Occipital lobe (tissue), 2 donors: ENCODE measurements around the gene DIP2A. TPM values are rescaled to one million over a fixed set of nuclear protein-coding genes. Genes with fewer than 3 reads are reported as not detected.
A peak's percentile ranks its signal among the peaks of the same experiment; 100 is the strongest.

Source experiments
- DNase-seq: peaks from one replicate; lab custom pipeline; 2025; lab: John Stamatoyannopoulos, UW
- total RNA-seq: library from RNA; depleted of rRNA; stranded (reverse); fragments of >200 nt; gene quantifications from one replicate; pipeline ENCODE4 v1.2.3, GENCODE V29; 2014

The DIP2A gene
- total RNA-seq, result 26.8 TPM

- DNase-seq, result peak; percentile 95
Observed at GRCh38 chr21:46458315-46459023, at the start of gene DIP2A. Gene DIP2A (plus strand): TSS chr21:46458891. CDS start chr21:46459132, 241 bp downstream.

DNA sequence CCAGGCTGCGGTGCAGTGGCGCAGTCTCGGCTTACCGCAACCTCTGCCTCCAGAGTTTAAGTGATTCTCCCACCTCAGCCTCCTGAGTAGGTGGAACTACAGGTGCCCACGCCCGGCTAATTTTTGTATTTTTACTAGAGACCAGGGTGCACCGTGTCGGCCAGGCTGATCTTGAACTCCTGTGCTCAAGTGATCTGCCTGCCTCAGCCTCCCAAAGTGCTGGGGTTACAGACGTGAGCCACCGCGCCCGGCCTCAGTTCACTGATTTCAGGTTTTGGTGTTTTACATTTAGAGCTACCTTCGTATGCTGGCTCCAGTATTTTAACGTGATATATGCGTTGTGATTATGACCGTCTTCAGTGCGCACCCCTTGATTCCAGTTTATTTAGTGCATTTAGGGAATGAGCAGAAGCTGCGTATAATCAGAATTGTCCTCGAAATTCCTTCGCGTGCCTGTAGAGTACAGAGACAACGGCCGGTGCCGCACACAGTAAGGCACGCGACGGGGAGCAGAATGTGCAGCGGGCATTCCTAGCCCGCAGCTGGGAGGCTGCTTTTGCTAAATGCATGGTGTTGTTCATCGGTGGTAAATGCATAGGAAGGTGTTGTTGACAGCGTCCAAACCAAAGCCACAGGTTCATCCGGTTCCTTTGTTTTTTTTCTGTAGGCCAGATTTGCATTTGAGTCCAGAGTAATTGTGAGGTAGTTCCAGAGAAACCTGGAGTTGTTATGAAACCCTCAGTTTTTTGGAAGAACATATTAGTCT, 48.9 kb upstream of the DIP2A start:
- DNase-seq, result no peak

DNA sequence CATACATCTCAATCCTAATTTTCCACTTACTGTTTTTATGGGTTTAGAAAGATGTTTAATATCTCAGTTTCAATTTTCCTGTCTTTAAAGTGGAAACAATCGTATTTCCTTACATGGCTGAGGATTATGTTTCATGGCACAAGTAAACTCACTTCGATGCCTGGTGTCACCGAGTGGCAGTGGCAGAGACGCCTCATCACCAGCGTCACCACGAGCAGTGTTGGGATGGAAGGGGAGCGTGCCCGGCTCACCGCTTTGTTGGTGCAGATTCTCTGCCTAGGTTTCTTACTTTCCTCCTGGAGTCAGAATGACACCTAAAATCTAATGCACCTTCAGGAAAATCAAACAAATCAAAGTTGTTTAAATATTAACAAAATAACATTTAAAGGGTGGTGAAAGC, 48.2 kb upstream of the DIP2A start:
- DNase-seq, result no peak

DNA sequence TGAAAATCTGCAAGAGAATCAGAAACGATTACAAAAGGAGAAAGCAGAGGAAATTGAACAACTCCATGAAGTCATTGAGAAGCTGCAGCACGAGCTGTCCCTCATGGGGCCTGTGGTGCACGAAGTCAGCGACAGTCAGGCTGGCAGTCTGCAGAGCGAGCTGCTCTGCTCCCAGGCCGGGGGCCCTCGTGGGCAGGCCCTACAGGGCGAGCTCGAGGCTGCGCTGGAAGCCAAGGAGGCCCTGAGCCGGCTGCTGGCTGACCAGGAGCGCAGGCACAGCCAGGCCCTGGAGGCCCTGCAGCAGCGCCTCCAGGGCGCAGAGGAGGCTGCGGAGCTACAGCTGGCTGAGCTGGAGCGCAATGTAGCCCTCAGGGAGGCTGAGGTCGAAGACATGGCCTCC, 47.5 kb upstream of the DIP2A start:
- no peak for DNase-seq

DNA sequence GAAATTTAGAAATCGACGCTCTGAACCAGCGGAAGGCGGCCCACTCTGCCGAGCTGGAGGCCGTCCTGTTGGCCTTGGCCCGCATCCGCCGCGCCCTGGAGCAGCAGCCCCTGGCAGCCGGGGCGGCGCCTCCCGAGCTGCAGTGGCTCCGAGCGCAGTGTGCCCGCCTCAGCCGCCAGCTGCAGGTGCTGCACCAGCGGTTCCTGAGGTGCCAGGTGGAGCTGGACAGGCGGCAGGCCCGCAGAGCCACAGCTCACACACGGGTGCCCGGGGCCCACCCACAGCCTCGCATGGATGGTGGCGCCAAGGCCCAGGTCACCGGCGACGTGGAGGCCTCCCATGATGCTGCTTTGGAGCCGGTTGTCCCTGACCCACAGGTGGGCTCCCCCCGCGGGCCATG, 47.0 kb upstream of the DIP2A start:
- DNase-seq, result no peak

- no peak for DNase-seq
Observed at GRCh38 chr21:46412521-46413364, 45.9 kb upstream of the DIP2A start.

DNA sequence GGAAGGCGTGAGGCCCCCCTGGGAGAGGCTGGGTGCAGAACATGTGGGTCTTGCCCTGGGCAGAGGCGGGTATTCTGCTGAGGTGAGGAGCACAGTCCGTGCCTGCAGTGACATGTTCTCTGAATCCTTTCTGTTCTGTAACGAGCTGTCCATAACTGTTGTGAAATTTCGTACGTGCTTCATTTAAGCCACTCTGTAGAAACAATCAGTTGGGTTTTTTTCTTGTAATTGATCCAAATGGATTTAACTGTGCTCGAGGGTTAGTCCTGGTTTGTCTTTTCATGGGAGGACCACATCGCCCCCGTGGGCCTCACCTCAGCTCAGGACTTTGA, 45.4 kb upstream of the DIP2A start:
- DNase-seq, result no peak

GRCh38 chr21:46414965-46415275, 43.8 kb upstream of the DIP2A start:
- no peak for DNase-seq

GRCh38 chr21:46416551-46416950, 42.1 kb upstream of the DIP2A start:
- no peak for DNase-seq

GRCh38 chr21:46418265-46418946, 40.3 kb upstream of the DIP2A start:
- DNase-seq, result no peak

GRCh38 chr21:46420241-46421190, 38.2 kb upstream of the DIP2A start:
- no peak for DNase-seq

- no peak for DNase-seq
Observed at GRCh38 chr21:46421191-46421750, 37.4 kb upstream of the DIP2A start.

- no peak for DNase-seq
Observed at GRCh38 chr21:46421756-46422555, 36.7 kb upstream of the DIP2A start.

DNA sequence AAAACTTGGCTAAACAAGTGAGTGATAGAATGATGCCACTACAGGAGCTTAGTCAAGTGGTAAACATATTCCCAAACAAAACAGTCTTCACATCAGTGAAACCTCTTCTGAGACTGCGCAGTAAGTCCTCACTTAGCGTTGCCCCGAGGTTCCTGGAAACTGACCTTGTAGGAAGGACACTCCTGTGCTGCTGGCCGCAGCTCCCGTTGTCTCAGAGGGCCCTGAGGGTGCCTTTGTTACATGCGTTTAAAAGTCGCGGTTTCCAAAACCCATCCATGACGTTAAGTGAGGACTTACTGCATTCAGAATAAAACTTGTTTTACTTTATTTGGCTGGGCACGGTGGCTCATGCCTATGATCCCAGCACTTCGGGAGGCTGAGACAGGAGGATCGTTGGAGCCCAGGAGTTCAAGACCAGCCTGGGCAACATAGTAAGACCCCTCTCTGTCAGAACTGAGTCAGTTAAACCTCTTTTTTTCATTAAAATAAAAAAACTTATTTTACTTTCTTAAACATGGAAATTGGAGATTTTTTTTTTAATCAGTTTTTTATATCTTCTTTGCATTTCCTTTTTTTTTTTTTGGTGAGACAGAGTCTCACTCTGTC, 36.0 kb upstream of the DIP2A start:
- DNase-seq, result no peak

DNA sequence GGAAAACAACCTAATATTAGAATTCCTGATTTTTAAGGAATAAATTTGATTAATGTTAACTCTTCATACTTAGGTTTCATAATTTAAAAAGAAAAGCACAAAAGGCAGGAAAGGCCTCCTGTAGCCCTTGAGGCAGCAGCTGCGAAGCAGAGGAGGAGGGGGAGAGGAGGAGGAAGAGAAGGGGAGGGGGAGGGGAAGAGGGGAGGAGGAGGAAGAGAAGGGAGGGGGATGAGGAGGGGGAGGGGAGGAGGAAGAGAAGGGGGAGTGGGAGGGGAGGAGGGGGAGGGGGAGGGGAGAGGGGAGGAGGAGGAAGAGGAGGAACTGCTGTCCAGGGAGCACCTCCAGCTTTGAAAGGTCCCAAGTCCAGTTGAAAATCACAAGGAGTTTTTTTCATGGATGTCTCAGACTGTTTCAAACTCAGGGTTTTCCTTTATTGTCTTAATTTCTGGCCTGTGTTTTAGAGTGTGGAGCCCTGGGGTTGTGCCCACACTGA, 35.1 kb upstream of the DIP2A start:
- DNase-seq, result no peak

DNA sequence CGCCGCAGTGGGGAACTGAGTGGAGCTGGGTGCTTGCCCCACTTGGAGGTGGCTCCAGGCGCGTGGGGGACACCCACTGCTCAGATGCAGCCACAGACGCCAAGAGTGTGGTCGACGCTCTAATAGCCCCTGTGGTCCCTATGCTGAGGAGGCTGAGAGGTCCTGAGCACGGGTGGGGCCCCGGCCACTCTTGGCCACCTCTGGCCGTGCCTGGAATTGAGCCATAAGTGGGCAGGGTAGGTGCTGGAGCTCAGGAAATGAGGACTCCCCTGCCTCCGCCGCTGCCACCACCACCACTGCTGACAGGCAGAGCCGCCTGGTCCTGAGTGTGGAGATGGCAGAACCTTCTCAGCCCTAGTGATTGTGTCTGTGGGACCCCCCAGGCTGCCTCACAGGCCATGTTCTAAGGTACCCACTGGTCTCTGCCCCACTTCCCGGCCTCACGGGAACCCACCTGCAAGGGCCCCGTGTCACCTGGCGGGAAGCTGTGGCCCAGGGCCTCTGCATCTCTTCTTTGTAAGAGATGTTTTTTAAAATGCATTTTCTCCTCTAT, 34.6 kb upstream of the DIP2A start:
- DNase-seq, result no peak

- no peak for DNase-seq
Observed at GRCh38 chr21:46424621-46425020, 34.1 kb upstream of the DIP2A start.

DNA sequence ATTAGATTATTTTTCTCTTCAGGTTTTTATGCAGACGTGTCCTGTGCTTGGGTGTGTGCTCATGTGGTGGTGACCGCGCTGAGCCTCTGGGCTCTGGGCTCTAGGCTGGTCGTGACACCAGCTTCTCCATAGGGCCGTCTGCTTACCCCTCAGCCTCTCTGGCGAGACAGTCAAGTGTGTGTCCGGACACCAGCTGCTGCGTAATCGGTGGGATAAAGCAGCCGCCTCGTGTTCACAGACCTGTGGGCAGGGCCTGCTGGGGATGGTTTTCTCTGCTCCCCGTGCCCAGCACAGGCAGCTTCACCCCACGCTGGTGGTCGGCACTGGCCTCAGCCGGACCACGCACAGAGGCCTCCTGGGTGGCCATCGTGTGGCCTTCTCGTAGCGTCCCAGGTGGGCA, 33.6 kb upstream of the DIP2A start:
- DNase-seq, result no peak

GRCh38 chr21:46425571-46425970, 33.1 kb upstream of the DIP2A start:
- no peak for DNase-seq
